ENCODE results near the gene CD164L2.
A peak's percentile ranks its signal among the peaks of the same experiment; 100 is the strongest.
"Not testable (repeated sequence)": the region's sequence is repeated elsewhere in the genome, so short reads cannot be mapped to it uniquely, and the experiment has no call there.

CD164L2 gene

GRCh38 chr1:27383039-27383605 is at the start of gene CD164L2:
CD164L2 (minus strand) TSS chr1:27383333; CDS start chr1:27383239, 94 bp downstream.
- peak; percentile 50 for DNase-seq (ENCODE audit: low spot score)

GRCh38 chr1:27432725-27433124 is 49.6 kb upstream of the CD164L2 start:
- DNase-seq (ENCODE audit: low spot score) = not testable (repeated sequence)

GRCh38 chr1:27431601-27431940 is 48.4 kb upstream of the CD164L2 start:
- DNase-seq (ENCODE audit: low spot score) = no peak

GRCh38 chr1:27430903-27431600 is 47.9 kb upstream of the CD164L2 start:
- no peak for DNase-seq (ENCODE audit: low spot score)

GRCh38 chr1:27429029-27429425 is 45.9 kb upstream of the CD164L2 start:
- DNase-seq (ENCODE audit: low spot score) = no peak

- DNase-seq (ENCODE audit: low spot score) = no peak
These were observed 45.3 kb upstream of the CD164L2 start for GRCh38 chr1:27428316-27429028.

- DNase-seq (ENCODE audit: low spot score) = no peak
These were observed 44.7 kb upstream of the CD164L2 start for GRCh38 chr1:27427816-27428315.

GRCh38 chr1:27427329-27427728 is 44.2 kb upstream of the CD164L2 start:
- no peak for DNase-seq (ENCODE audit: low spot score)

- no peak for DNase-seq (ENCODE audit: low spot score)
These were observed 40.6 kb upstream of the CD164L2 start for GRCh38 chr1:27423709-27424108.

GRCh38 chr1:27418326-27419185 is 35.4 kb upstream of the CD164L2 start:
- DNase-seq (ENCODE audit: low spot score) = no peak

GRCh38 chr1:27417713-27418112 is 34.6 kb upstream of the CD164L2 start:
- DNase-seq (ENCODE audit: low spot score) = no peak

GRCh38 chr1:27416387-27417111 is 33.4 kb upstream of the CD164L2 start:
- peak; percentile 63 for DNase-seq (ENCODE audit: low spot score)

- no peak for DNase-seq (ENCODE audit: low spot score)
These were observed 31.0 kb upstream of the CD164L2 start for GRCh38 chr1:27414091-27414490.

GRCh38 chr1:27413004-27413403 is 29.9 kb upstream of the CD164L2 start:
- DNase-seq (ENCODE audit: low spot score) = no peak

- DNase-seq (ENCODE audit: low spot score) = no peak
These were observed 29.4 kb upstream of the CD164L2 start for GRCh38 chr1:27412502-27412901.

- peak; percentile 62 for DNase-seq (ENCODE audit: low spot score)
These were observed 27.6 kb upstream of the CD164L2 start for GRCh38 chr1:27410709-27411108.

- DNase-seq (ENCODE audit: low spot score) = no peak
These were observed 26.5 kb upstream of the CD164L2 start for GRCh38 chr1:27409669-27410068.

GRCh38 chr1:27408151-27408550 is 25.0 kb upstream of the CD164L2 start:
- no peak for DNase-seq (ENCODE audit: low spot score)

GRCh38 chr1:27406791-27407190 is 23.7 kb upstream of the CD164L2 start:
- not testable (repeated sequence) for DNase-seq (ENCODE audit: low spot score)

- DNase-seq (ENCODE audit: low spot score) = no peak
These were observed 23.2 kb upstream of the CD164L2 start for GRCh38 chr1:27406362-27406680.

- DNase-seq (ENCODE audit: low spot score) = not testable (repeated sequence)
These were observed 22.6 kb upstream of the CD164L2 start for GRCh38 chr1:27405598-27406361.
